Adipose tissue (tissue), 3 donors: ENCODE measurements around the gene SAMD9. TPM values are rescaled to one million over a fixed set of nuclear protein-coding genes. Genes with fewer than 3 reads are reported as not detected.
"Not testable (repeated sequence)": the region's sequence is repeated elsewhere in the genome, so short reads cannot be mapped to it uniquely, and the experiment has no call there.

Source experiments
- H3K27ac ChIP-seq: one replicate; pipeline ENCODE4 v1.5.1; 2013; ENCODE audit warnings: low read depth, low read length
- WGBS, 3 donors: extraction: QIAGEN DNeasy Blood & Tissue Kit; methylation state at CpG; one replicate each; pipeline ENCODE4 v1.1.7; 2013; 5-methylcytosine and 5-hydroxymethylcytosine counted together
- polyA plus RNA-seq, 3 donors: library from polyadenylated mRNA; stranded (reverse); fragments of 200-250 nt; gene quantifications; one replicate each; pipeline ENCODE4 v1.2.3, GENCODE V29; 2013
- donor health status: healthy with polysubstance abuse.
- donor health status: Bipolar disorder and iron deficiency.
- donor health status: healthy.

SAMD9 gene
- polyA plus RNA-seq, 3 donors = 1.1 to 2.8 (median 1.6) TPM

GRCh38 chr7:93126954-93127353, 9.2 kb upstream of the SAMD9 start:
- 93 to 97% (median 96%) methylated on average over 1 of the region's 1 CpG for WGBS, 3 donors

GRCh38 chr7:93123532-93123931, 5.8 kb upstream of the SAMD9 start:
- H3K27ac ChIP-seq = not testable (repeated sequence)
- WGBS, 3 donors = 73 to 96% (median 79%) methylated on average over 3 of the region's 3 CpGs

More at GRCh38 chr7:93126954-93127353, 9.2 kb upstream of the SAMD9 start:
- not testable (repeated sequence) for H3K27ac ChIP-seq

- H3K27ac ChIP-seq = no peak overlapping the region
- WGBS, 3 donors = 84 to 94% (median 90%) methylated on average over 12 of the region's 12 CpGs
Measured at GRCh38 chr7:93120592-93121549, 3.1 kb upstream of the SAMD9 start.

- WGBS, 3 donors = 80 to 96% (median 95%) methylated on average over 4 of the region's 4 CpGs
Measured at GRCh38 chr7:93119191-93119905, 1.6 kb upstream of the SAMD9 start.

GRCh38 chr7:93117327-93117726, 452 bp downstream of the SAMD9 start:
- WGBS, 3 donors = 55 to 71% (median 61%) methylated on average over 1 of the region's 1 CpG
- H3K27ac ChIP-seq = no peak overlapping the region

More at GRCh38 chr7:93119191-93119905, 1.6 kb upstream of the SAMD9 start:
- no peak overlapping the region for H3K27ac ChIP-seq

- WGBS, 3 donors = 87 to 91% (median 89%) methylated on average over 7 of the region's 7 CpGs
- H3K27ac ChIP-seq = no peak overlapping the region
Measured at GRCh38 chr7:93115796-93116195, 2.0 kb downstream of the SAMD9 start.

- 92 to 98% (median 97%) methylated on average over 13 of the region's 13 CpGs for WGBS, 3 donors
- no peak overlapping the region for H3K27ac ChIP-seq
Measured at GRCh38 chr7:93108003-93108402, 9.8 kb downstream of the SAMD9 start.

GRCh38 chr7:93097388-93097787, 20.4 kb downstream of the SAMD9 start:
- WGBS, 3 donors = 61 to 78% (median 77%) methylated on average over 2 of the region's 2 CpGs
- no peak overlapping the region for H3K27ac ChIP-seq

- WGBS, 3 donors = 57 to 100% (median 92%) methylated on average over 1 of the region's 1 CpG
- no peak overlapping the region for H3K27ac ChIP-seq
Measured at GRCh38 chr7:93092757-93093370, 24.9 kb downstream of the SAMD9 start.

- 91 to 96% (median 96%) methylated on average over 9 of the region's 9 CpGs for WGBS, 3 donors
- H3K27ac ChIP-seq = not testable (repeated sequence)
Measured at GRCh38 chr7:93073357-93073756, 44.4 kb downstream of the SAMD9 start.

- WGBS, 3 donors = 73 to 77% (median 76%) methylated on average over 4 of the region's 4 CpGs
- no peak overlapping the region for H3K27ac ChIP-seq
Measured at GRCh38 chr7:93062599-93062998, 55.2 kb downstream of the SAMD9 start.

GRCh38 chr7:93060865-93061264, 56.9 kb downstream of the SAMD9 start:
- no peak overlapping the region for H3K27ac ChIP-seq
- 89 to 92% (median 90%) methylated on average over 5 of the region's 5 CpGs for WGBS, 3 donors

- no peak overlapping the region for H3K27ac ChIP-seq
- WGBS, 3 donors = 68 to 87% (median 80%) methylated on average over 6 of the region's 6 CpGs
Measured at GRCh38 chr7:93060025-93060424, 57.8 kb downstream of the SAMD9 start.

GRCh38 chr7:93056621-93057020, 61.2 kb downstream of the SAMD9 start:
- not testable (repeated sequence) for H3K27ac ChIP-seq
- WGBS, 3 donors = 86 to 97% (median 88%) methylated on average over 1 of the region's 1 CpG

- 2 to 6% (median 4%) methylated on average over 5 of the region's 5 CpGs for WGBS, 3 donors
- H3K27ac ChIP-seq = no peak overlapping the region
Measured at GRCh38 chr7:93055543-93056107, 62.2 kb downstream of the SAMD9 start.

GRCh38 chr7:93054975-93055374, 62.8 kb downstream of the SAMD9 start:
- WGBS, 3 donors = 40 to 66% (median 62%) methylated on average over 3 of the region's 3 CpGs

GRCh38 chr7:93053949-93054943, 63.5 kb downstream of the SAMD9 start:
- H3K27ac ChIP-seq = no peak overlapping the region
- WGBS, 3 donors = 44 to 69% (median 63%) methylated on average over 8 of the region's 8 CpGs

More at GRCh38 chr7:93054975-93055374, 62.8 kb downstream of the SAMD9 start:
- no peak overlapping the region for H3K27ac ChIP-seq
